Pancreas (tissue), 10 donors: ENCODE measurements around the gene AHSP. TPM values are rescaled to one million over a fixed set of nuclear protein-coding genes. Genes with fewer than 3 reads are reported as not detected.

ENCODE experiments used
- ATAC-seq, 4 donors: fragments of 200-7000 bp; cut with Tn5 transposase; one replicate each; pipeline versions ENCODE4 v1.8.0 to v1.9.1; 2020; ENCODE audit warnings: mild to moderate bottlenecking in 4 of 4, moderate library complexity in 4 of 4
- DNase-seq, 6 donors: peaks; one replicate each; pipeline ENCODE4 v3.0.0-alpha.2; 2020
- FAIRE-seq: peaks from 2 replicates; lab custom pipeline; 2012; peaks lifted over from hg19 to GRCh38; lab: Jason Lieb, UNC
- H3K27ac ChIP-seq, 4 donors: fragments of 200-600 bp; sonication (generic); 1 replicate in 3 of 4; 2 replicates in 1 of 4; pipeline versions ENCODE4 v1.5.0 to v1.8.0; 2020
- H3K27me3 ChIP-seq, 4 donors: fragments of 200-600 bp; one replicate each; pipeline ENCODE4 v1.8.0; 2021
- H3K36me3 ChIP-seq, 3 donors: fragments of 200-600 bp; sonication (generic) in 1 of 3; one replicate each; pipeline versions ENCODE4 v1.5.0 to v1.8.0; 2020 to 2021
- H3K4me1 ChIP-seq, 3 donors: fragments of 200-600 bp; one replicate each; pipeline ENCODE4 v1.8.0; 2021
- H3K4me3 ChIP-seq, 4 donors: fragments of 200-600 bp; sonication (generic) in 2 of 4; one replicate each; pipeline versions ENCODE4 v1.5.0 to v1.8.0; 2020 to 2021
- H3K9me3 ChIP-seq, 4 donors: fragments of 200-600 bp; one replicate each; pipeline ENCODE4 v1.8.0; 2021
- CTCF ChIP-seq, 4 donors: fragments of 200-600 bp; sonication (generic) in 3 of 4; IDR thresholded peaks; one replicate each; pipeline versions ENCODE4 v1.5.0 to v1.8.0; 2021; ENCODE audit warnings: antibody characterized with exemption in 4 of 4
- WGBS, 2 donors: extraction: QIAGEN DNeasy Blood & Tissue Kit; methylation state at CpG; one replicate each; pipeline ENCODE4 v1.1.7; 2013; 5-methylcytosine and 5-hydroxymethylcytosine counted together
- intact Hi-C, 3 donors: fragments of 100-400 bp; cut with DNase I; formaldehyde crosslinking; loops; one replicate each; pipeline versions ENCODE4 v1.11.1 to v1.14.2; 2022
- polyA plus RNA-seq, 2 donors: library from polyadenylated mRNA; stranded (reverse); fragments of 200-250 nt; gene quantifications; one replicate each; pipeline ENCODE4 v1.2.3, GENCODE V29; 2013
- total RNA-seq, 6 donors: library from RNA; stranded (reverse); fragmentation: NEBNext Ultra II Directional in 4 of 6; extraction: Animal tissue kit (Norgen Biotek cat#: 25700) in 4 of 6; gene quantifications; one replicate each; pipeline versions ENCODE4 v1.2.1 to v1.2.4, GENCODE V29; 2021 to 2023
- donor health status: healthy with polysubstance abuse.
- donor health status: DM: no; HTN: no; CAD: no; lungs with moderate emphysema.
- donor health status: DM: no; HTN: no; CAD: no.
- donor health status: control.
- donor health status: control.
- donor health status: Bipolar disorder and iron deficiency.
- donor health status: DM: yes; HTN: yes; CAD: no.
- donor health status: DM: no; HTN: no; CAD: no.
- donor health status: DM: no; HTN: no; CAD: no.
- donor health status: DM: yes; HTN: yes; CAD: no.

The AHSP gene
- total and polyA plus RNA-seq, 8 donors, result not detected

- WGBS, 2 donors, result 84 to 91% methylated on average over 4 of the region's 4 CpGs
- DNase-seq (no peak), FAIRE-seq (no peak), ATAC-seq (no peak)
- intact Hi-C loops, result no loop called here
- Histone ChIP-seq H3K27ac (no peak overlapping the region), H3K4me3 (no peak overlapping the region), H3K4me1 (no peaks in the 10 kb centered on the region), H3K9me3 (no peaks in the 10 kb centered on the region), H3K36me3 (no peaks in the 10 kb centered on the region), H3K27me3 (peaks cover 0 to 9% (median 0%) of the 10 kb centered on the region in 4 donors)
- TF ChIP-seq CTCF (IDR thresholded peaks at IDR 0.05), result no peak
Observed at GRCh38 chr16:31542763-31543162, 15.1 kb downstream of the AHSP start.

- Histone ChIP-seq H3K27me3 (no peaks in the 10 kb centered on the region), H3K4me1 (no peaks in the 10 kb centered on the region), H3K4me3 (no peak overlapping the region), H3K27ac (no peak overlapping the region), H3K36me3 (no peaks in the 10 kb centered on the region), H3K9me3 (no peaks in the 10 kb centered on the region)
- no peak for DNase-seq
- 66 to 76% methylated on average over 8 of the region's 8 CpGs for WGBS, 2 donors
- FAIRE-seq, result no peak
- ATAC-seq, result no peak
- TF ChIP-seq CTCF (IDR thresholded peaks at IDR 0.05), result no peak
- intact Hi-C loops, result no loop called here
Observed at GRCh38 chr16:31561426-31562233, 33.9 kb downstream of the AHSP start.

- WGBS, 2 donors, result 6 to 7% methylated on average over 49 of the region's 49 CpGs
- peak overlapping the region in 2 of 4 donors; percentile 4 to 36 for H3K4me3 ChIP-seq
- FAIRE-seq, result no peak
- DNase-seq, result peak in 2 of 6 donors; percentile 10 to 60
- no peaks in the 10 kb centered on the region for H3K9me3 ChIP-seq
- peak; percentile 38 to 83 (median 57) for ATAC-seq
- intact Hi-C loops, result no loop called here
- H3K27me3 ChIP-seq, result peaks cover 0 to 26% (median 3%) of the 10 kb centered on the region in 4 donors
- no peaks in the 10 kb centered on the region for H3K4me1 ChIP-seq
- H3K27ac ChIP-seq, result no peak overlapping the region
- no peaks in the 10 kb centered on the region for H3K36me3 ChIP-seq
- TF ChIP-seq CTCF (IDR thresholded peaks at IDR 0.05), result no peak
Observed at GRCh38 chr16:31568577-31569359, 41.1 kb downstream of the AHSP start.

- H3K27me3 ChIP-seq, result peaks cover 0 to 26% (median 3%) of the 10 kb centered on the region in 4 donors
- intact Hi-C loops, result no loop called here
- DNase-seq (no peak), ATAC-seq (no peak), FAIRE-seq (no peak)
- H3K27ac ChIP-seq, result no peak overlapping the region
- H3K4me3 ChIP-seq, result peak overlapping the region in 2 of 4 donors; percentile 4 to 36
- no peak for TF ChIP-seq CTCF (IDR thresholded peaks at IDR 0.05)
- no peaks in the 10 kb centered on the region for H3K36me3 ChIP-seq
- no peaks in the 10 kb centered on the region for H3K9me3 ChIP-seq
- WGBS, 2 donors, result 1 to 2% methylated on average over 22 to 46 of the region's 46 CpGs
- no peaks in the 10 kb centered on the region for H3K4me1 ChIP-seq
Observed at GRCh38 chr16:31569360-31569717, 41.6 kb downstream of the AHSP start.
